ENCODE measurements around the gene THSD7B.
"Not testable (repeated sequence)": the region's sequence is repeated elsewhere in the genome, so short reads cannot be mapped to it uniquely, and the experiment has no call there.

THSD7B gene

GRCh38 chr2:137261881-137262585, 496.7 kb downstream of the THSD7B start:
- Histone ChIP-seq H3K4me3 (ENCODE audit: low read length) (no peak overlapping the region), H3K36me3 (ENCODE audit: insufficient read depth, low read length) (no peaks in the 10 kb centered on the region), H3K4me2 (ENCODE audit: low read length) (no peak overlapping the region), H3K9me3 (replicated peaks; ENCODE audit: low read length) (no peaks in the 10 kb centered on the region), H3K9ac (ENCODE audit: low read depth, low read length) (no peak overlapping the region), H3K27me3 (ENCODE audit: control insufficient read depth, insufficient read depth, low read length) (no peaks in the 10 kb centered on the region), H3K4me1 (ENCODE audit: control insufficient read depth, insufficient read depth, low read length) (no peaks in the 10 kb centered on the region)

- H3K4me3 ChIP-seq (ENCODE audit: low read length), result no peak overlapping the region
- H3K4me2 ChIP-seq (ENCODE audit: low read length), result no peak overlapping the region
- H3K4me1 ChIP-seq (ENCODE audit: control insufficient read depth, insufficient read depth, low read length), result no peaks in the 10 kb centered on the region
- no peaks in the 10 kb centered on the region for H3K9me3 ChIP-seq (replicated peaks; ENCODE audit: low read length)
- H3K9ac ChIP-seq (ENCODE audit: low read depth, low read length), result no peak overlapping the region
- no peaks in the 10 kb centered on the region for H3K27me3 ChIP-seq (ENCODE audit: control insufficient read depth, insufficient read depth, low read length)
- H3K36me3 ChIP-seq (ENCODE audit: insufficient read depth, low read length), result no peaks in the 10 kb centered on the region
These were observed 497.2 kb downstream of the THSD7B start for GRCh38 chr2:137262594-137262993.

GRCh38 chr2:137287913-137288639, 522.7 kb downstream of the THSD7B start:
- Histone ChIP-seq H3K4me2 (ENCODE audit: low read length) (no peak overlapping the region), H3K36me3 (ENCODE audit: insufficient read depth, low read length) (no peaks in the 10 kb centered on the region), H3K4me1 (ENCODE audit: control insufficient read depth, insufficient read depth, low read length) (no peaks in the 10 kb centered on the region), H3K9ac (ENCODE audit: low read depth, low read length) (no peak overlapping the region), H3K27me3 (ENCODE audit: control insufficient read depth, insufficient read depth, low read length) (no peaks in the 10 kb centered on the region), H3K9me3 (replicated peaks; ENCODE audit: low read length) (no peaks in the 10 kb centered on the region), H3K4me3 (ENCODE audit: low read length) (no peak overlapping the region)

GRCh38 chr2:137291836-137292570, 526.7 kb downstream of the THSD7B start:
- Histone ChIP-seq H3K4me3 (ENCODE audit: low read length) (no peak overlapping the region), H3K4me2 (ENCODE audit: low read length) (no peak overlapping the region), H3K36me3 (ENCODE audit: insufficient read depth, low read length) (no peaks in the 10 kb centered on the region), H3K27me3 (ENCODE audit: control insufficient read depth, insufficient read depth, low read length) (no peaks in the 10 kb centered on the region), H3K9ac (ENCODE audit: low read depth, low read length) (no peak overlapping the region), H3K9me3 (replicated peaks; ENCODE audit: low read length) (no peaks in the 10 kb centered on the region), H3K4me1 (ENCODE audit: control insufficient read depth, insufficient read depth, low read length) (no peaks in the 10 kb centered on the region)

GRCh38 chr2:137298377-137298776, 533.0 kb downstream of the THSD7B start:
- H3K36me3 ChIP-seq (ENCODE audit: insufficient read depth, low read length), result no peaks in the 10 kb centered on the region
- H3K9me3 ChIP-seq (replicated peaks; ENCODE audit: low read length), result no peaks in the 10 kb centered on the region
- no peaks in the 10 kb centered on the region for H3K27me3 ChIP-seq (ENCODE audit: control insufficient read depth, insufficient read depth, low read length)
- H3K9ac ChIP-seq (ENCODE audit: low read depth, low read length), result no peak overlapping the region
- no peaks in the 10 kb centered on the region for H3K4me1 ChIP-seq (ENCODE audit: control insufficient read depth, insufficient read depth, low read length)
- H3K4me2 ChIP-seq (ENCODE audit: low read length), result no peak overlapping the region
- H3K4me3 ChIP-seq (ENCODE audit: low read length), result no peak overlapping the region

- H3K9ac ChIP-seq (ENCODE audit: low read depth, low read length), result no peak overlapping the region
These were observed 535.6 kb downstream of the THSD7B start for GRCh38 chr2:137300987-137301386.

GRCh38 chr2:137302957-137303356, 537.6 kb downstream of the THSD7B start:
- no peaks in the 10 kb centered on the region for H3K9me3 ChIP-seq (replicated peaks; ENCODE audit: low read length)
- no peak overlapping the region for H3K4me2 ChIP-seq (ENCODE audit: low read length)
- H3K4me3 ChIP-seq (ENCODE audit: low read length), result no peak overlapping the region
- no peaks in the 10 kb centered on the region for H3K36me3 ChIP-seq (ENCODE audit: insufficient read depth, low read length)
- no peaks in the 10 kb centered on the region for H3K4me1 ChIP-seq (ENCODE audit: control insufficient read depth, insufficient read depth, low read length)
- H3K27me3 ChIP-seq (ENCODE audit: control insufficient read depth, insufficient read depth, low read length), result no peaks in the 10 kb centered on the region
- no peak overlapping the region for H3K9ac ChIP-seq (ENCODE audit: low read depth, low read length)

More at GRCh38 chr2:137300987-137301386, 535.6 kb downstream of the THSD7B start:
- H3K4me3 ChIP-seq (ENCODE audit: low read length), result no peak overlapping the region
- H3K4me2 ChIP-seq (ENCODE audit: low read length), result no peak overlapping the region
- no peaks in the 10 kb centered on the region for H3K9me3 ChIP-seq (replicated peaks; ENCODE audit: low read length)
- H3K27me3 ChIP-seq (ENCODE audit: control insufficient read depth, insufficient read depth, low read length), result no peaks in the 10 kb centered on the region
- H3K36me3 ChIP-seq (ENCODE audit: insufficient read depth, low read length), result no peaks in the 10 kb centered on the region
- no peaks in the 10 kb centered on the region for H3K4me1 ChIP-seq (ENCODE audit: control insufficient read depth, insufficient read depth, low read length)

GRCh38 chr2:137316075-137316474, 550.7 kb downstream of the THSD7B start:
- no peaks in the 10 kb centered on the region for H3K27me3 ChIP-seq (ENCODE audit: control insufficient read depth, insufficient read depth, low read length)
- H3K9me3 ChIP-seq (replicated peaks; ENCODE audit: low read length), result no peaks in the 10 kb centered on the region
- no peaks in the 10 kb centered on the region for H3K36me3 ChIP-seq (ENCODE audit: insufficient read depth, low read length)
- H3K4me1 ChIP-seq (ENCODE audit: control insufficient read depth, insufficient read depth, low read length), result no peaks in the 10 kb centered on the region
- no peak overlapping the region for H3K4me3 ChIP-seq (ENCODE audit: low read length)
- H3K4me2 ChIP-seq (ENCODE audit: low read length), result no peak overlapping the region
- no peak overlapping the region for H3K9ac ChIP-seq (ENCODE audit: low read depth, low read length)

- Histone ChIP-seq H3K4me1 (ENCODE audit: control insufficient read depth, insufficient read depth, low read length) (no peaks in the 10 kb centered on the region), H3K36me3 (ENCODE audit: insufficient read depth, low read length) (no peaks in the 10 kb centered on the region), H3K4me3 (ENCODE audit: low read length) (no peak overlapping the region), H3K9ac (ENCODE audit: low read depth, low read length) (no peak overlapping the region), H3K4me2 (ENCODE audit: low read length) (no peak overlapping the region), H3K9me3 (replicated peaks; ENCODE audit: low read length) (no peaks in the 10 kb centered on the region), H3K27me3 (ENCODE audit: control insufficient read depth, insufficient read depth, low read length) (no peaks in the 10 kb centered on the region)
These were observed 556.2 kb downstream of the THSD7B start for GRCh38 chr2:137321566-137321965.

- not testable (repeated sequence) for H3K4me2 ChIP-seq (ENCODE audit: low read length); H3K4me1 ChIP-seq (ENCODE audit: control insufficient read depth, insufficient read depth, low read length); H3K27me3 ChIP-seq (ENCODE audit: control insufficient read depth, insufficient read depth, low read length); H3K9ac ChIP-seq (ENCODE audit: low read depth, low read length); H3K4me3 ChIP-seq (ENCODE audit: low read length); H3K9me3 ChIP-seq (replicated peaks; ENCODE audit: low read length); H3K36me3 ChIP-seq (ENCODE audit: insufficient read depth, low read length)
These were observed 566.2 kb downstream of the THSD7B start for GRCh38 chr2:137331562-137331961.

GRCh38 chr2:137333386-137334165, 568.2 kb downstream of the THSD7B start:
- H3K36me3 ChIP-seq (ENCODE audit: insufficient read depth, low read length), result no peaks in the 10 kb centered on the region
- H3K9ac ChIP-seq (ENCODE audit: low read depth, low read length), result no peak overlapping the region
- no peaks in the 10 kb centered on the region for H3K27me3 ChIP-seq (ENCODE audit: control insufficient read depth, insufficient read depth, low read length)
- no peak overlapping the region for H3K4me3 ChIP-seq (ENCODE audit: low read length)
- H3K4me2 ChIP-seq (ENCODE audit: low read length), result peak overlapping the region; percentile 35
- no peaks in the 10 kb centered on the region for H3K9me3 ChIP-seq (replicated peaks; ENCODE audit: low read length)
- peaks cover 7% of the 10 kb centered on the region for H3K4me1 ChIP-seq (ENCODE audit: control insufficient read depth, insufficient read depth, low read length)
